Daoy (cell line): Measurements from ENCODE around the gene U2AF2. TPM values are rescaled to one million over a fixed set of nuclear protein-coding genes. Genes with fewer than 3 reads are reported as not detected.

Source experiments
- DNase-seq: peaks from one replicate; pipeline ENCODE4 v3.0.0-alpha.2; 2015; ENCODE audit warnings: low read depth
- total RNA-seq: library from RNA; depleted of rRNA; stranded (reverse); fragments of >200 nt; shearing (Covaris generic); gene quantifications from 2 replicates; pipeline ENCODE4 v1.2.3, GENCODE V29; 2014

The U2AF2 gene
- total RNA-seq, 1 experiment from 2014 or later: 218 TPM

DNA sequence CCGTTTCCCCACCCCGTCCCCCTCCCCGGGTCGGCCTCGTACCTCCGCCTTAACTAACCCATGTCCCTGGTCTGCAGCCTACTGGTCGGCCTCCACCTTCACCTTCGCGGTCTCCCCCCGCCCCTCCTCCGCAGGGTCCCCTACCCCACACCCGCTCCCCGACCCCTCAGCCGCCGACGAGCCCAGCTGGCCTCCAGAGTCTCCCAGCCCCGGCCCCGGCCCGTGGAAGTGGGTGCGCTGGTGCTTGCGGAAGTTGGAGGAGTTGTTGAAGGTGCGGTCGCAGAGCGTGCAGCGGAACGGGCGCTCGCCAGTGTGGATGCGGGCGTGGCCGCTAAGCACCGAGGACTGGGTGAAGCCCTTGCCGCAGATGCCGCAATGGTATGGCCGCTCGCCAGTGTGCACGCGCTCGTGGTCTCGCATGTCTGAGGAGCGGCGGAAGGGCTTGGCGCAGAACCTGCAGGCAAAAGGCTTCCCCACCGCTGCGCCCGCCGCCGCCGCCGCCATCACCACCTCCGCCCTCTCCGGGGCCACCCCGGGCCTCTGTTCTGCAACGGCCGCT, 33.1 kb upstream of the U2AF2 start:
- DNase-seq: no peak

DNA sequence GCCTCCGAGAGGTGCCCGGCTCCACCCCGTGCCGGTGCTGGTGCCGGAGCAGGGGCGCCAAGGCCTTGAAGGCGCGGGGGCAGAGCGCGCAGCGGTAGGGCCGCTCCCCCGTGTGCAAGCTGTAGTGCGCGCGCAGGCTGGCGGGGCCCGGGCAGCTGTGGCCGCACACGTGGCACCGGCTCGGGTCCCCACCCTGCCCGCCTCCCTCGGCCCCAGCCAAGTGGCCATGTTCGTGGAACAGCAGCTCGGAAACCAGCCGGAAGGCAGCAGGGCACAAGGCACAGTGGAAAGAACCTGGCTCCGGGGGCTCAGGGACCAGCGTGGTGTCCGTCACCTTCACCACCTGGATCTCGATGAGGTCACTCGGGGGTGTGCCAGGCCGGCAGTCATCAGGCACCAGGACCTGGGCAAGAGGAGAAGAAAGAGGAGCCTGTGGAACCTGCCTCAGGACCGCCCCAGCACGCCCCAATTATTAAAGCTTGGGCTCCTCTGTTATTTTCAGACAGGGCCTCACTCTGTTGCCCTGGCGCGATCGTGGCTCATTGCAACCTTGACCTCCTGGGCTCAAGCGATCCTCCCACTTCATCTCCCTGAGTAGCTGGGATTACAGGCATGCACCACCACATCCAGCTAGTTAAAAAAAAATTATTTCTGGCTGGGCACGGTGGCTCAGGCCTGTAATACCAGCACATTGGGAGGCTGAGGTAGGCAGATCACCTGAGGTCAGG, 32.4 kb upstream of the U2AF2 start:
- no peak for DNase-seq

DNA sequence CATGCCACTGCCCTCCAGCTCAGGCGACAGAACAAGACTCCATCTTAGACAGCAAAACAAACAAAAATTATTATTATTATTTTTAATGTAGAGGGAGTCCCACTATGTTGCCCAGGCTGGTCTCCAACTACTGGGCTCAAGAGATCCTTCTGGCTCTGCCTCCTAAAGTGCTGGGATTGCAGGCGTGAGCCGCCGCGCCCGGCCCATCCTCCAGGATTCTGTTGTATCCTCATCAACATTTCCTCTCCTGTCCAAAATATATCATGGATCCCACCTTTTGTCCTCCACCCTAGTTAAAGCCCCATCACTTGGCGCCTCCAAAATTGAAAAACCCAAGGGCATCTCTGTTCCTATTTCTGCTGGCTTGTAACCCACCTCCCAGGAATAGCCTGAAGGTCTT, 31.7 kb upstream of the U2AF2 start:
- DNase-seq: no peak

DNA sequence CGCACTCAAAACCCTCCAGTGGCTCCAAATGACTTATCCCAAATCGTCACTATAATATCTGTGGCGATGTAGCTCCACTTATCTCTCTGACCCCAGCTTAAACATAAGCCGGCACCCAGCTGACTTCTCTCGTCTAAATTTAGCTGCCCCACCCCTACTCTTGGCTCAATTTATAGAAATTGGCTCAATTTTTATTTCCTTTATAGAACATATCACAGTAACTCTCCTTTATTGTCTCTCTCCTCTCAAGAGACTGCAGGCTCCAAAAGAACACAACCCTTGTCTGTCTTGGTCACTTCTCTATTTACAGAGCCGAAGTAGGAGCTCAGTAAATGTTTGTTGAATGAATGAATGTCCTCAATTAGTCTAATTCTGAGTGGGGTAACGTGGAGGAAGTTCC, 31.3 kb upstream of the U2AF2 start:
- no peak for DNase-seq

DNA sequence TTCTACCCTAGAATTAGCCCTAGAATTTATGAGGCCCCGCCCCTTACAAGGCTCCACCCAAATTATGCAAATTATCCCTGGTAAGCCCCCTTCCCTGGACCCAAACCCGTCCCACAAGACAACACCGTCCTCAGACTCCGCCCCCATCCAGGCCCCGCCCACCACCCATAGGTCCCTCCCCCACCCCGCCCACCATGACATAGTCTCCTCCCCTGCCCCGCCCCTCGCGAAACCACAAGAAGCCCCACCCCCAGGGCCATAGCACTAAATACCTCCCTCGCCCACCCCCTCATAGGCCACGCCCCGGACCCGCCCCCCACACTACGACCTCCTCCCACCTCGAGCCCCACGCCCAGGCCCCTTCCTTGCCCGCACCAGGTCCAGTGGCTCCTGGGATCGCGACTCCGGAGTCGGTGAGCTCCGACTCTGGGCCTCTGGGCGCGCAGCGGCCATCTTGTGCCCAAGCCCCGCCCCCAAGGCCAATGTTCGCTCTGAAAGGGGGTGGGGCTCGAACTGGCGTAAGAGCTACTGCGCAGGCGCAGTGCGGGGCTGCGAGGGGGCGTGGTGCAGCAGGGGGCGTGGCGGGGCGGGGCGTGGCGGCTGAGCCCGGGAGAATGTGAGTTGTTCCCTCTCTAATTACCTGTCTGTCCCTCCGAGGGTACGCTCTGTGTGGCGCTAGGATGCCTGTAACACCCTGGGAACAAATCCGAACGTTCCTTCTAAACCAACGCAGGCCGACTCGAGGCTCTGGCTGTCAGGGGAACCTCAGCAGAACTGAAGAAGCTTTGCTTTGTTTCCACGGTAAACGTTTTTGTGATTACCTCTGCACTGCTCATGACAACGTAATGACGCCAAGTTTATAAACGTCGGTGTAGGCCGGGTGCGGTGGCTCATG, 30.5 kb upstream of the U2AF2 start, which contains the start of gene ZNF784:
Gene ZNF784, minus strand, starts transcription at position 458 of the 895 bp plus-strand sequence. Its CDS starts 5 bp downstream, at position 453.
- DNase-seq: peak; percentile 96

DNA sequence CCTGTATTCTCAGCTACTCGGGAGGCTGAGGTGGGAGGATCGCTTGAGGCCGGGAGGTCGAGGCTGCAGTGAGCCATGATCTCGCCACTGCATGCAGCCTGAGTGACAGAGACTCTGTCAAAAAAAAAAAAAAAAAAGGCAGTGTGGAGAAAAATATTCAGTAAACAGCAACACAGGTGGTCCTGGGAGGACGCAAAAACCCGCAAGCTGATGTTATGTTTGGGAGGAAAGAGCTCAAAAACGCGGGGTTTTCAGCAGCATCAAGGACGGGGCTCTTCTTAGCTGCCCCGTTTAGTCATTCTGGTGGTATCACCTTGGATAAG, 29.9 kb upstream of the U2AF2 start:
- no peak for DNase-seq

DNA sequence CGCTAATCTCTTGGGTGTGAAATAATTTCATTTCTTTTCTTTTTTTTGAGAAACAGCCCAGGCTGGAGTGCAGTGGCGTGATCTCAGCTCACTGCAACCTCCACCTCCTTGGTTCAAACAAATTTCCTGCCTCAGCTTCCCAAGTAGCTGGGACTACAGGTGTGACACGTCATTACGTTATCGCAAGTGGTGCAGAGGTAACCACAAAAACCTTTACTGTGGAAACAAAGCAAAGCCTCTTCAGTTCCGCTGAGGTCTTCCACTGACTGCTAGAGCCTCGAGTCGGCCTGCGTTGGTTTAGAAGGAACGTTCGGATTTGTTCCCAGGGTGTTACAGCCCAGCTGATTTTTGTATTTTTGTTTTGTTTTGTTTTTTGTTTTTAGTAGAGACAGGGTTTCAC, 28.5 kb upstream of the U2AF2 start:
- DNase-seq: no peak

DNA sequence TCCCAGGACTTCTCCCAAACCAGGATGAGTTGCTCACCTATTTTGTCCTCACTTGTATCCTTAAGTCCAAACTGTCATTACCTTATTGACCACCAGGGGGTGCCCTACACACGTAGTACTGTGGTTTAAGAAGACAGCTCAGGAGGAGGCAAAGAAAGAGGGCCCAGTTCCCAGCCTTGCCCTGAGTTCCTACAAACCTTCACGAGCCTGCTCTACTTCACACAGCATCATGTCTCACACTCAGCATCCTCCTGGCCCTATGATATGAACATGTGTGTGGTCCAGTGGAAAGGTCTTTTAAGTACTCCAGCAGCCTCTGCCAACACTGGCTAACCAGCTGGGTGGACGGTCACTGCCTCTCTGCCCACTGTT, 22.4 kb upstream of the U2AF2 start:
- DNase-seq: peak; percentile 87

DNA sequence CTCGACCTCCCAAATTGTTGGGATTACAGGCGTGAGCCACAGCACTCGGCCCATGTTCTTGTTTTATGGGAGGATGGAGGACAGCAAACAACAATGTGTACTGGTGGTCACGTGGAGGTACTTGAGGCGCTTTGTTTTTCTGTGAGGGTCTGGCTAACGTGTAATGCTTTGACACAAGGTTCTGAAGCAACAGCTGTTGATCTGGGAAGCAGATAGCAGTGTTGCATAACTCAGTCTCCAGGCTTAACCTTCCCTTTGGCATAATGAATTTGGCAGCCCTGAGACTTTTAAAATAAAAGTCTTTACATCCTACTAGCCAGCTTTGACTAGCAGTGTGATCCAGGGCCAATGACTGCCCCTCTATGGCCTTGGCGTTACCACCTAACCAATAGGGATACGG, 21.0 kb upstream of the U2AF2 start:
- DNase-seq: no peak

DNA sequence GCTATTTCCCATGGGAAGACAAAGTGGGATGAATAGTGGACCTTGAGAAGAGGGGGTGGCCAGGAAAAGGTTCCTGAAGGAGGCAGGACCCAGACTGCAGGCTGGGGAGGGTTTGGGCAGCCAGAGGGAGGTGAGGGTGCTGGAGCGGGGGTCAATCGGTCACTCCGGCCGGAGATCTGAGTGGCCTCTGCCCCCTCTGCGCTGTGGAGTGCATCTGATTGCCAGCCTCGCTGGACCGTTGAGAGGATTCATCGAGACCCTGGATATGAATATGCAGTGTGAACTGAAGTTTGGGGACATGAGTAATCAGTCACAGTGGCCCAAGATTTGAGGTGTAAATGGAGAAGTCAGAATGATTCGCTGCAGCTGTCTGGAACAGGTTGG, 19.5 kb upstream of the U2AF2 start:
- no peak for DNase-seq

DNA sequence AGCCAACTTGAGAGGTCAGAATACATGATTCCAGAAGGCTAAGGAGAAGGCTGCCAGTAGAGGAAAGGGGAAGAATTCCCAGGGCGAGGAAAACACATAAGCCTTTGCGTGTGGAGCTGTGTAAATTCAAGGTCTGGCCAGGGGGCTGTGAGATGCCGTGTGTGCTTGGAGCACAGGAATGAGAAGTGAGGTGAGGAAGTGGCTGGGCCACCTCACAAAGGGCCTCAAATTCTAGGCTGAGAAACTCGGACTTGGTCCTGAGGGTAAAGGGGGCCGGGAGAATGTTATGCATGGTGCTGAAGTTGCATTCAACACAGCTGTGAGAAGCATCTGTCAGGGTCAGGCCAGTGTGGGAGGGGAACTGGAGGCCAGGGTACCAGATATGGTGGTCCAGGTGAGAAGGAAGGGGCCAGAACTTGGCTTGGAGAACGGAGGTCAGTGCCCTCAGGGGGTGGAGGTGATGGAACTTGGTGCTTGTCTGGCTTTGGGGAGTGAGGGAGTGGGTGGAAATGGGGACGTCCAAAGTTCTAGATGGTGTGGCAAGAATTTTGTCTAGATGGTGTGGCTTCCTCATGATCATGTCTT, 18.9 kb upstream of the U2AF2 start:
- no peak for DNase-seq

DNA sequence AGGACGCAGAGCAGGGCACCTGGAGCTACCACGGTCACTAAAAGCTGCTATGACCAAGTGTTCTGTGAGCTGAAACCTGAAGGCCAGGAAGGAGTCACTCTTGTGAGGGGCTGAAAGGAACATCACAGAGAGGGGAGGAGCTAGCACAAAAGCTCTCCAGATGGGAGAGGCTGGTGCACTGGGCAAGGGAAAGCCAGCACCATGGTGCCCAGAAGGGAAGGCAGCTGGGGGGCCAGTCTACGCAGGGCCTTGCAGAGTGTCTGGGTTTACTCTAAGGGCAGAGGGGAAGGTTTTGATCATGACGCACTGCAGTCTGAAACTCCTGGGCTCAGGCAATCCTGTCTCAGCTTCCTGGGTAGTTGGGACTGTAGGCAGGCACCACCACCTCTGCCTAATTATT, 18.1 kb upstream of the U2AF2 start:
- no peak for DNase-seq

DNA sequence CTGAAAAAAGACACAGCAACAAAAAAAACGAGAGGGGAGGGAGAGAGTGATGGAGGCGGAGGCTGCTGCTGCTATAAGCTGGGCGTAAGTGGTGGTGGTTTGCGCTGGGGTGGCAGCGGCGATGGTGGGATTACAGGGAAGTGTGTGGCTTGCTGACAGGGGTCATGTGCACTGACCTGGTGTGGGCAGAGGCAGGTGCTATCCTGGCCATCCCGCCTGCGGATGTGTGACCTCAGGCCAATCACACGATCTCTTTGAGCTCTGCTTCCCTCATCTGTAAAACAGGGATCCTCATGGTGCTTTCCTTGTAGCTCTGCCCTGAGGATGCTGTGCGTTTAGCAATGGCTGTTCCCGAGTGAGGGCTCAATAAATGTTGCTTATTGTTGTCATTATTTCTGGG, 17.3 kb upstream of the U2AF2 start:
- DNase-seq: no peak

DNA sequence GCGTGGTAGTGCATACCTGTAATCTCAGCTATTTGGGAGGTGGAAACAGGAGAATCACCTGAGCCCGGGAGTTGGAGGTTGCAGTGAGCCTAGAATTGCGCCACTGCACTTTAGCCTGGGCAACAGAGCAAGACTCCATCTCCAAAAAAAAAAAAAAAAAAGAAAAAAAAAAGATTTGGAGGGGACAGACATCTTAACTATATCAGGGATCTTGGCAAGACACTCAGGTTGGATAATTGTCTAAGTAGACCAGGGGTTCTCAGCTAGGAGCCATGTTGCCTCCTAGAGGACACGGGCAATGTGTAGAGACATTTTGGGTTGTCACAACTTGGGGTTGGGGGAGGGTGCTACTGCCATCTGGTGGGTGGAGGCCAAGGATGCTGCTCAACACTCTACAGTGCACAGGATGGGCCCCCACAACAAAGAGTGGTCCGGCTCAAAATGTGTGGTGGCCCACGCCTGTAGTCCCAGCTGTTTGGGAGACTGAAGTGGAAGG, 15.9 kb upstream of the U2AF2 start:
- DNase-seq: peak; percentile 49

DNA sequence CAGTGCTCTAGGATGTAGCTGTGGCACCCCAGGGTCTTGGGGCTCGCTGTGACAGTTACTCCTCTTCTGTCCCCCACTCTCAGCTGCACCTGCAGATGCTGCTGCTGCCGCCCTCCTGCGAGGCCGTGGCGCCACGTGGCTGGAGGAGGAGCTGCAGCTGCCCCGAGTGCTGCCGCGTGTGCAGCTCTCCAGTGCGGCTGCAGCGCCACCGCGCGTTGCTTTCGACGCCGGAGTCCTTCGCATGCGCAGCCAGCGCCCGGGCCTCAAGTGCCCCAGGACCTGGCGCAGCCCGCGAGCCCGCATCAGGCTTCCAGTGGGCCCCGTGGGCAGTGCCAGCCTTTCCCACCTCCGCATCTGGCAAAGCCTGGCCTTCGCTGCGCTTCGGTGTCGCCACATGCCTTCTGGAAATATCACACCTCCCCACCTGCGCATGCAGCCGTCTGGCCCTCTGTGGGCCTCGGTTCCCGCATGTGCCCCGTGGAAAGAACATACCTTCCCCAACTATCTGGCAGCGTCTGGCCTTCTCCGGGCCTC, 14.7 kb upstream of the U2AF2 start:
- DNase-seq: no peak

DNA sequence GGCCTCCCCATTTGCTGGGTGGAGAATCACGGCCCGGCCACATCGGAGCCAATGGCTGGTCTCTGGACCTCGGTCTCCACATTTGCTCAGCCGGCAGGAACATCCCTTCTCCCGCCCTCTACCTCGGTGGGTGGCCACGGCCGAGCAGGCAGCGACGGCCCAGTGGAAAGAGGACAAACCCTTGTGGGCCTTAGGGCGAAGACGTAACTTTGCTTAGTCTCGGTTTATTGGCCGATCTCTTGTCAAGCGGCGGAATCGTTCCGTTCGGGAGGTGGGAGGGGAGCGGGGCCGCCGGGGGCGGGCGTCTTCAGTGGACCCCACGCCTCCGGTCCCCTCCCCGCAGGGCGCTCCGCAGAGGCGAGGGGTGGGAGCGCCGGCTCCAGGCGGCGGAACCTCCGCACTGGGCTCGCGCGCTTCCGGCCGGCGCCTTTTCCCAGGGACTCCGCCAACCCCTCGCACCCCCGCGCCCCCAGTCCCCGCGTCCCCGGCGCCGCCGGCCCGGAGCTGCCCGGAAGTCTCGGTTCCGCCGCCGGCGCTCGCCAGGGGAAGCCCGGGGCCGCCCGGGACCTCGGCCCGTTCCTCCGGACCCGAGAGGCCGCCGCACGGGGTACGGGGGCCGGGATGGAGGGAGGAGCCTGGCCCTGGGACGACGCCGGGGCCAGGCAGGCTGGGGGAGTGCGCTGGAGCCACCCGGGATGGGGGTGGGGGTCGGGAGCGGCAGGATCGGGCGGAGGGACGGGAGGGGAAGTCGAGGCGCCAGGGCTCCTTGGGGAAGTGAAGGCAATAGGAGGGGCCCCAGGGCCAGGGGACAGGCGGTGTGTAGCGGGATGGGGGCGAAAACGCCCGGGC, 14.0 kb upstream of the U2AF2 start, which contains the start of gene ZNF580:
Gene ZNF580, plus strand, starts transcription at position 426 of the 849 bp plus-strand sequence. CDS start 1,507 bp downstream, outside the sequence.
- peak; percentile 76 for DNase-seq

DNA sequence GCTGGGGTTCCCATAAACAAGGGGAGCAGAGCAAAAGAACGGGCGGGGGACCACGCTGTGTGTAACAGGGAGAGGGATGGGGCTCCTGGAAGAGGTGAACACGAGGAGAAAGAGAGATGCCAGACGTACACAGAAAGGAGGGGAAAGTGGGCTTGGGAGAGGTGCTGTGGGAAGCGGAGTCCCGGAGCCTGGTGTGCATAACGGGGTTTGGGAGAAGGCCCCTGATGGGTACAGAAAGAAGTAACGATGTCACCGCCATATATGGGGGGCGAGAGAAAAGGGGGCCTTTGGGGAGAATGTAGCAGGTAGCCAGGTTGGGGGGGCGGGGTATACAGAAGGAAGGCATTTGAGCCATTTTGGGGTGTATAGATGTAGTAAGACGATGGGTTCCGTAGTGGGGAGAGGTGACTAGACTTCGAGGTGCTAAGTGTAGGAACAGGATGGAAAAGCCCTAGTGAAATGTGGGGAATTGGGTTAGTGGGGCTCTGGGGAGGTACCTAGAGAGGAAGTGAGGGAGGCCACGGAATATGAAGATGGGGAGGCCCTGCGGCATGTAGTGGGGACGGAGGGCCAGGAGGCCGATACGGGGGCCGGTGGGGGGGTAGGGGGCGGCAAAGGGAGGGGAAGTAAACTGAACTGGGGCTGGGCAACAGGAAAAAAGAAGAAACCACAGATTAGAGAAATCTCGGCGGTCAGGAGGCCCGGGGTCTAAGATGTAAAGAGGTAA, 13.2 kb upstream of the U2AF2 start:
- no peak for DNase-seq

DNA sequence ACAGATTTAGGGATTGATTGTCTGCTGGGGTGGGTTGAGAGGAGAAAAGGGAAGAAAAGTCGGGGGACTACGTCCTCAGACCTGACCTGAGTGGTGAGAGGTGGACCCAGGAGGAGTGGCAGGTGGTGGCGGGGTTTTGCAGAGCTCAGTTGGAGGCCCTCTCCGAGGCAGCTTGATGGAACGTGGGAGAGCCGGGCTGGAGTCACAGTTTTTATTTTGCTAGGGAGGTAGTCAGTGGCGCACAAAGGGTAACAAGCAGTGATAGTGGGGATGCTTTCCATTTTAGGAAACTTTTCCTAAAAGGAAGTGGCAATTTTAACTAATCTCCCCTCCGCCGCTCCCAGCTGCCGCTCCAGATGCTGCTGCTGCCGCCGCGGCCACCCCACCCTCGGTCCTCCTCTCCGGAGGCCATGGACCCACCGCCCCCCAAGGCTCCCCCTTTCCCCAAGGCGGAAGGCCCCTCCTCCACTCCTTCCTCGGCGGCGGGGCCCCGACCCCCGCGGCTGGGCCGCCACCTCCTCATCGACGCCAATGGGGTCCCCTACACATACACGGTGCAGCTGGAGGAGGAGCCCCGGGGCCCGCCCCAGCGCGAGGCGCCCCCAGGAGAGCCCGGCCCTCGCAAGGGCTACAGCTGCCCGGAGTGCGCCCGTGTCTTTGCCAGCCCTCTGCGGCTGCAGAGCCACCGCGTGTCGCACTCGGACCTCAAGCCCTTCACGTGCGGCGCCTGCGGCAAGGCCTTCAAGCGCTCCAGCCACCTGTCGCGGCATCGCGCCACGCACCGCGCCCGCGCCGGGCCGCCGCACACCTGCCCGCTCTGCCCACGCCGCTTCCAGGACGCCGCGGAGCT, 12.5 kb upstream of the U2AF2 start:
- peak; percentile 48 for DNase-seq
